Measurements from ENCODE around the gene CCDC8.
"Not testable (repeated sequence)": the region's sequence is repeated elsewhere in the genome, so short reads cannot be mapped to it uniquely, and the experiment has no call there.

CCDC8 gene

DNA sequence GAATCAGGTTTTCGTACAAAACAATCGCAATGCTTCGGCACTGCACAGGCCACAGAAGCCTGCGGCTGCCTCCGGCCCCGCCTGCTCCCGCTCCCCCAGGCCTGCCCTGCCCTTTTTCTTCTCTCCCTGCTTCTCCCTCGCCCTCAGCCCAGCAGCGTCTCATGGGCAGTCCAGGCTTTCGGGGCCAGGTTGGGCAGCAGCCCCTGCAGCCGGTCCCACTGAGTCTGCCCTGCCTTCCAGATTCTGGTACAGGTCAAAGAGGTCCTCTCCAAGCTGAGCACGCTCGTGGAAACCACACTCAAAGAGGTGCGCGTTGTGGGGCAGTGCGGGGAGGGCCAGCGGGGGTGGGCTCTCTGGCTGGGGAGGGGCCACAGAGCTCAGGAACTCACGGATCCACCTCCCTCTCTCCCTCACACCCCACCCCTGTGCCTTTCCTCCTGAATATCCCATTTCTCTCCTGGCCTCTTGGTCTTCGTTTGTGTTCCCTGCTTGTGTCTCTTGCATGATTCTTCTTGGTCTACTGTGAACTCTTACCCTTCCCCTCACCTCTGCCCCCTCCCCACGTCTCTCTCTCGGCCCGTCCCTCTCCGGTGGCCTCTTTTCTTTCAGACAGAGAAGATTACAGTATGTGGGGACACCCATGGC is 30.1 kb downstream of the CCDC8 start:
- no peak for DNase-seq (ENCODE audit: low spot score)

DNA sequence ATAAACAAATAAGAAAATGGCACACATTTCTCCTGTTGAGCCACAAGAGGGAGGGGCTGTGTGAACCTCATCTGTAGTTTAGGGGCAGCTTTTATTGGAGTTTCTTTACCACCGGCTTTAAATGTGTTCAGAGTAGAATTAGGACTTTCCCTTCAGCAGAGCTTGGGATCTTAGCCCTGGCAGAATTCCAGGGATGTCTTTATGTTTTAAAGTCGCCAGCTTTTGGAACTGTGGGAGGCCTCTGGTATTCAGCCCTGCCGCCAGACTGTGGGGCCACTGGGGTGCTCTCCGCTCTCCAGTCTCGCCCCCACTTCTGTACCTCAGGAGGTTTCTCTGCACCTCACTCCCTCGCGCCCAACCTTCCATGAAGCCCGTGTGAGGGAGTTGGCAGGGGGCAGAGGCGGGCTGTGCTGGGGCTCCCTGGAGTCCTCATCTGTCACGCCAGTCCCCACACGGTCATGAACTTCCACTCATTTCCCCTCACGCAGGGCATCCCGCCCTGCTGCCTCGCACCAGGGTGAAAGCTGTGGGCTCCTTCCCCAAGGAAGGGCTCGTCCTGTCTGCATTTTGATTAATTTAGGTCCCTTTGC is 31.5 kb downstream of the CCDC8 start:
- no peak for DNase-seq (ENCODE audit: low spot score)

GRCh38 chr19:46381346-46381745 is 32.0 kb downstream of the CCDC8 start:
- no peak for DNase-seq (ENCODE audit: low spot score)

DNA sequence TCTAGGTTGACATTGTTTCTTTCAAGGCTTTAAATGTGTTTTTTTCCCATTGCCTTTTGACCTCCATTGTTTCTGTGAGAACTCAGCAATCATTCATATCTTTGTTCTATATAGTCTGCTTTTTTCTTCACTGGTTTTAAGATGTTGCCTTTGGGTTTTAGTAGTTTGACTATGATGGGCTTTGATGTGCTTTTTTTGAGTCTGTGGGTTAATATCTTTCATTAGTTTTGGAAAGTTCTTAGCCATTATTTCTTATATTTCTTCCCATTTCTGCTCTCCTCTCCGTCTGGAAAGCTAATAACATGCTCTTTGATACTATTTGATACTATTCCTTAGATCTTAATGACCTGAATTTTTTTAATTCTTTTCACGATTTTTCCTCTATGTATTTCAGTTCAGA is 32.7 kb downstream of the CCDC8 start:
- no peak for DNase-seq (ENCODE audit: low spot score)

DNA sequence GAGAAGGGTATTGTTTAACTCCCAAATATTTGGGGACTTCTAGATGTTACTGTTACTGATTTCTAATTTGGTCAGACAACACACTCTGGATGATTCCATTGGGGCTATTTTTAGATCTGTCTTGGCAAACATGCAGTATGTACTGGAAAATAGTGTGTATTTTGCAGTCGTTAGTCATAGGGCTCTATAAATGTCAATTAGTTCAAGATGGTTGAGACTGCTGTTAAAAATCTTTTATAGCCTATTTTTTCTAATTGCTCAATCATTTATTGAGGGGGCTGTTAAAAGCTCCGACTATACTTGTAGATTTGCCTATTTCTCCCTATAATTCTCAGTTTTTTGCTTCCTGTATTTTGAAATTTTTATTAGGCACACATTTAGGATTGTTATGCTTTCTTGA is 35.1 kb downstream of the CCDC8 start:
- DNase-seq (ENCODE audit: low spot score) = no peak

GRCh38 chr19:46376241-46377153 is 36.9 kb downstream of the CCDC8 start:
- DNase-seq (ENCODE audit: low spot score) = no peak

- DNase-seq (ENCODE audit: low spot score) = not testable (repeated sequence)
Observed at GRCh38 chr19:46375476-46376067, 37.8 kb downstream of the CCDC8 start.

DNA sequence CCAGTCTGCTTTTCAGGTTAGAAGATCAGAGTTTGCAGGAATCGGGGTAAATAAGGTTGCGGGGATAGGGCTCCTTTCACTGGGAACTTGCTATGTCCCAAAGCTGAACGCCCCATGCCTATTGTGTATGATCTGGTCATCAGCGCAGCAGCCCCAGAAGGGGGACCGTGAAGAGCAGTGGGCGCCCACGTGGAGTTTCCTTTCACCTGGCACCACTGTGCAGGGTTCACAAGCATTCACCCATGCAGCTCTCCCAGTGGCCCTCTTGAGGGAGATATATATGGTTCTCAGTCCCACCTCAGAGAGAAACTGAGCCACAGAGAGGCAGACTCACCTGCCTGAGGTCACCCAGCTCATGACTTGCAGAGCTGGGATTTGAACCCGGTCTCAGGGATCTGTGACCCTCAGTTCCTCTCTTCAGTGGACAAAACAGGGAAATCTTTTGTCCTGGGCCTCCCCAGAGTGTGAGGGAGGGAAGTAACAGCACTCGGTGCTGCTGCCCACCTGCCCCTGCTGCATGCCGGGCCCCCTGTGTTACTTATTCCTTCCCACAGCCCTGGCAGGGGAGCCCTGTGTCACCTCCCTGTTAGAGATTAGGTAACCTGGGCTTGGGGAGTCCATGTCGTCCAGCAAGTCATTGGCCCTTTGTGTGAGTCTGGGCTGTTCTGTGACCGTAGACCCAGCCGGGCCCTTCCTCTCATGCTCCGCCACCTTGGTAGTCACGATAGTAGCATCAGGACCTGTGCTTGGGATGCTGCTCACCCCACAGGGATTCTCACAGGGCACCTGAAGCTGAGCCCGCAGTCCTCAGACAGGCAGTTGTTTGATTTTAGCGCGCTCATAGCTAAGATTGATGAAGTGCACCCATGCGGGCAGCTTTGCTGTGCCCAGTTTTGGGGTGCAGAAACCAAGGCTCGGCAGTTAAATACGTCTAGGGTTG is 38.6 kb downstream of the CCDC8 start:
- DNase-seq (ENCODE audit: low spot score) = no peak

- no peak for DNase-seq (ENCODE audit: low spot score)
Observed at GRCh38 chr19:46373491-46374359, 39.6 kb downstream of the CCDC8 start.

DNA sequence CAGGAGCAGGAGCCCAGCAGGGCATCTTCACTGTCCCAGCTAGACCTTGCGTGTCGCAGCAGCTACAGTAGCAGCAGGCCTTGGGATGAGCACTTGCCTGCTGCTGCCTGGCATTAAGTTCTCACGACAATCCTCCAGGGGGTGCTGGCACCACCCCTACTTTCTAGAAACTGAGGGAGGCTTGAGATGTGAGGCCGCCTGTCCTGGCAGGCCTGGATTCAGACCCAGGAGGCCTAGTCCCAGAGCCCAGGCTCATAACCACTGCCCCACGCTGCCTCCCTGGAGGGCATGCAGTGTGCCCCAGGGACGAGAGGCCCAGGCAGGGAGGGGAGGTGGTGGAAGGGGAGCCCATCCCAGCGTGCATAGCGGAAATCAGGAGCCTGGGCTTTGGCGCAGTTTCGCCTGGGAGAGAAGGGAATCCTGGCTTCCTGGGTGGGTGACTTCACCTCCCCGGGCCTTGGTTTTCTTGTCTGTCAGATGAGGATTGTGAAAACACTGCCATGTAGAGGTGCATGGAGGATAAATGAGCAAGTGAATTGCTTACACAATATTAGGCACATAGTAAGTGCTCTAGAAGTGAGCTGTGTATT is 40.4 kb downstream of the CCDC8 start:
- DNase-seq (ENCODE audit: low spot score) = no peak

DNA sequence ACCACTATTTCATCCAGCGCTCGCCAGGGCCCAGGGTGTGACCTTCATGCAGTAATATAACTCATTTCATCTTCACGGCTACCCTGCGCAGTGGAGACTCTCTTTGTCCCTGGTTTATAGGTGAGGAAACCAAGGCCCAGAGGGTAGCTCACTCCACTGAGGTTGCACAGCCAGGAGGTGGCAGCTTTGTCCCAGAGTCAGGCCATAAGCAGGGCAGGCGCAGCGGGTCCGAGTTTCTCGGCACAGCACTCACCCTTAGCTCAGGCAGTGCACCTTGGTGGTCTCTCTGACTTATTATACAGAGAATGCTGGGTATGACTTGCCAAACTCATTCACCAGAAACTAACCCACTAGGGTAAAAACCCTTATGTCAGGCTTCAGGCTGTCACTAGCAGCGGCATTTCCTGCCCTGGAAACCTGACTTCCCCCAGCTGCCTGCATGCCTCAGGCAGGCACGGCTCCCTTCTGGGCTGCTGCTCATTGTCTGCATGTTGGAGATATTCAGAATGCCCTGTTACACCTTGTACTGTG is 41.9 kb downstream of the CCDC8 start:
- peak; percentile 31 for DNase-seq (ENCODE audit: low spot score)

DNA sequence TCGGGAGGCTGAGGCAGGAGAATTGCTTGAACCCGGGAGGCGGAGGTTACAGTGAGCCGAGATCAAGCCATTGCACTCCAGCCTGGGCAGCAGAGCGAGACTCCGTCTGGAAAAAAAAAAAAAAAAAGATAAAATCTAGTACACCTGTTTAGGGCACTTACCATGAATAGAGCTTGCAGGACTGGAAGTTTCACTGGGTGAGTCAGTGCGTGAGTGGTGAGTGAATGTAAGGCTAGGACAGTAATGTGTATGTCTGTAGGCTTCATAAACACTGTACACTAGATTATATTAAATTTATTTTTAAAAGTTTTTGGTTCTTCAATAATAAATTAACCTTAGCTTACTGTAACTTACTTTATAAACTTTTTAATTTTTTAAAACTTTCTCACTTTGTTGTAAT is 43.5 kb downstream of the CCDC8 start:
- DNase-seq (ENCODE audit: low spot score) = no peak

GRCh38 chr19:46368116-46368515 is 45.2 kb downstream of the CCDC8 start:
- no peak for DNase-seq (ENCODE audit: low spot score)

GRCh38 chr19:46367426-46367825 is 45.9 kb downstream of the CCDC8 start:
- no peak for DNase-seq (ENCODE audit: low spot score)

GRCh38 chr19:46366620-46367292 is 46.6 kb downstream of the CCDC8 start:
- no peak for DNase-seq (ENCODE audit: low spot score)

DNA sequence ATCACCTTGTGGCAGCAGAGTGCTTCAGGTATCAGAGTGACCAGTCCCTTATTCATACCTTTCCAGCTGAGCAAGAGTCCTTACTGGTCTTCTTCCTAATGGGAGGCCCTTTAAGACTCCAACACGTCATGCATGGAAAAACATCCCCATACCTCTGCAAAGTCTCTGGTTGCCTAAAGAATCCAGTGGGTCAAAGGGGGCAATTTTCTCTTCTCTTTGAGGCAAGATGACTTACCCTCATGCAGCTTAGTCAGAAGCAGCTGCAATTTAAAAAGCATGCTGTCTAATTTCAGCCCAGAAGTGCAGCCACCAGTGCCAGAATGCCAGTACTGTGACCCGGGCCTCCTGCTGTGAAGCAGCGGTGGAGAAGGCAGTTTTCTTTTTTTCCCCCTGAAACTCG is 47.8 kb downstream of the CCDC8 start:
- DNase-seq (ENCODE audit: low spot score) = no peak

- DNase-seq (ENCODE audit: low spot score) = no peak
Observed at GRCh38 chr19:46364359-46364758, 49.0 kb downstream of the CCDC8 start.

- DNase-seq (ENCODE audit: low spot score) = no peak
Observed at GRCh38 chr19:46361915-46362314, 51.4 kb downstream of the CCDC8 start.
